Epidermal melanocyte (primary cell): ENCODE data around the gene NFYC.

Experiments
- DNase-seq: peaks from one replicate; pipeline ENCODE4 v3.0.0; 2011; ENCODE audit warnings: low spot score; ENCODE audit not compliant: insufficient read length

The NFYC gene

GRCh38 chr1:40734882-40735628, 43.6 kb downstream of the NFYC start:
- no peak for DNase-seq

- no peak for DNase-seq
Measured at GRCh38 chr1:40736085-40736531, 44.6 kb downstream of the NFYC start.

GRCh38 chr1:40738831-40739230, 47.3 kb downstream of the NFYC start:
- no peak for DNase-seq

GRCh38 chr1:40739455-40740008, 48.0 kb downstream of the NFYC start:
- DNase-seq = no peak

- DNase-seq = no peak
Measured at GRCh38 chr1:40740039-40740996, 48.8 kb downstream of the NFYC start.

- DNase-seq = no peak
Measured at GRCh38 chr1:40740997-40741736, 49.7 kb downstream of the NFYC start.

GRCh38 chr1:40742363-40743061, 51.0 kb downstream of the NFYC start:
- no peak for DNase-seq

- DNase-seq = no peak
Measured at GRCh38 chr1:40743452-40743851, 51.9 kb downstream of the NFYC start.

GRCh38 chr1:40743860-40744259, 52.4 kb downstream of the NFYC start:
- no peak for DNase-seq

GRCh38 chr1:40745176-40745575, 53.7 kb downstream of the NFYC start:
- no peak for DNase-seq

GRCh38 chr1:40746344-40747090, 55.0 kb downstream of the NFYC start:
- DNase-seq = no peak

- DNase-seq = no peak
Measured at GRCh38 chr1:40748841-40749718, 57.6 kb downstream of the NFYC start.

GRCh38 chr1:40749817-40750216, 58.3 kb downstream of the NFYC start:
- DNase-seq = no peak

GRCh38 chr1:40750451-40750908, 59.0 kb downstream of the NFYC start:
- no peak for DNase-seq

GRCh38 chr1:40751802-40752201, 60.3 kb downstream of the NFYC start:
- no peak for DNase-seq

GRCh38 chr1:40753142-40753882, 61.8 kb downstream of the NFYC start:
- DNase-seq = no peak

GRCh38 chr1:40754201-40754600, 62.7 kb downstream of the NFYC start:
- DNase-seq = no peak

GRCh38 chr1:40755067-40755466, 63.6 kb downstream of the NFYC start:
- DNase-seq = no peak
